ENCODE measurements around the gene NEK9. TPM values are rescaled to one million over a fixed set of nuclear protein-coding genes. Genes with fewer than 3 reads are reported as not detected.

The NEK9 gene
- total and polyA plus RNA-seq, 2 donors (not counting 1 experiment from before 2014, with no cell fraction given): 35.1 to 110 TPM

DNA sequence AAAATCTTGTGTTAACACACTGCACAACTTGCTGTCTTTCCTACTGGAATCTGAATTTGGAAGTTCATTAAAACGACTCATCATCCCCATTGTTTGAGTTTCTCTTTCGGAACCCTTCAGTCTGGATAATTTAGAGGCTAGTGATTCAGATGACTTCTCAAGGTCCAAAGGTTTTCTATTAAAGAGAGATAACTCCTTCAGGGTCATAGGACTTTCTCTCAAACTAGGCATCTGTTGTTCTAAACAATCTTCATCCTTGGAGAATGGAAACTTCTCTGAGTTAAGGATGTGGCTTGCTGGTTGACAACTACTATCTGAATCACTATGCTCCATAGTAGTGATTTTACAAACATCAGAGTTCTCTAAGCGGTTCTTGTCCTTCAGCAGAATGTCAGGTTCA, 79.9 kb downstream of the NEK9 start:
- Histone ChIP-seq H3K27me3 (replicated peaks in 1 of 4; ENCODE audit: control extremely low read depth in 1 of 4, control insufficient read depth in 3 of 4, insufficient read depth in 4 of 4, low read length in 3 of 4) (no peaks in the 10 kb centered on the region), H3K4me2 (replicated peaks; ENCODE audit: low read depth, low read length, poor library complexity, severe bottlenecking) (no peak overlapping the region), H3K4me1 (ENCODE audit: control insufficient read depth in 2 of 2, insufficient read depth in 2 of 2, low read length in 2 of 2) (peaks cover 9 to 10% of the 10 kb centered on the region in 2 donors), H3K9ac (ENCODE audit: low read length) (no peak overlapping the region), H3K27ac (ENCODE audit: low read length in 2 of 2) (no peak overlapping the region), H3K4me3 (ENCODE audit: control extremely low read depth in 1 of 5, extremely low read depth in 1 of 5, insufficient read depth in 1 of 5, low read depth in 2 of 5, low read length in 4 of 5) (no peak overlapping the region), H2AFZ (ENCODE audit: insufficient read depth, low read depth, low read length, poor library complexity, severe bottlenecking) (no peak overlapping the region), H3K36me3 (replicated peaks in 1 of 2; ENCODE audit: control extremely low read depth in 1 of 2, control insufficient read depth in 1 of 2, extremely low read depth in 1 of 2, insufficient read depth in 2 of 2, low read length in 1 of 2) (peaks cover 0 to 3% of the 10 kb centered on the region in 2 experiments), H3K9me3 (ENCODE audit: control extremely low read depth in 1 of 3, control insufficient read depth in 2 of 3, insufficient read depth in 1 of 3, low read length in 2 of 3) (no peaks in the 10 kb centered on the region), H4K20me1 (ENCODE audit: control insufficient read depth, insufficient read depth, low read length, poor library complexity, severe bottlenecking) (no peaks in the 10 kb centered on the region), H3K79me2 (ENCODE audit: control insufficient read depth, insufficient read depth, low read length) (peaks cover 22% of the 10 kb centered on the region)
- Mint-ChIP-seq H3K27me3 (no peaks in the 10 kb centered on the region), H3K4me1 (peaks cover 27% of the 10 kb centered on the region), H3K4me3 (no peak overlapping the region), H3K27ac (no peak overlapping the region), H3K9me3 (ENCODE audit: insufficient read depth) (no peaks in the 10 kb centered on the region)
- ChIA-PET CTCF (no interaction called here), POLR2A (no interaction called here)
- ATAC-seq (ENCODE audit: low read depth): no peak
- DNase-seq: no peak
- WGBS (ENCODE audit: insufficient coverage): no CpG with 5 or more reads among the region's 3 CpGs
- TF ChIP-seq CTCF (IDR thresholded peaks at IDR 0.05) (no peak), EZH2 (IDR thresholded peaks at IDR 0.05; ENCODE audit: borderline replicate concordance, insufficient read depth, low read depth, low read length, poor library complexity, severe bottlenecking) (no peak)
- intact Hi-C loops (cut with micrococcal nuclease): no loop called here

DNA sequence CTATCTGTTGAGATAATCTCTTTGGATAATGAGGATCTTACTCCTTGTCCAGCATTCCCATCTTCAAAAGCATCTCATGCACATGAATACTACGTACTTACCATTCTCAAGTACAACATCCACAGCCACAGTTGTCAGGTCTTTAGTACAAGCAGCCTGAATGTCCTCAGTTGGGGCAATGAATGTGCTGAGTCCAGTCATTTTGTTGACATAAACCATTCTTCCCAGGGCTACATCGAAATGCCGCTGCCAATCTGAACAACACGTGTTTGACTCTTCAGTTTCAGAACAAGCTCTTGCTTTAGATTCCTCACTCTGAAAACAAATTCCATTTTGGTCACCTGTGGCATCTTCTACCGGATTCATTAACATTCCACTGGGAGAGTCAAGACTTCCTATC, 80.6 kb downstream of the NEK9 start:
- Mint-ChIP-seq H3K27ac (no peak overlapping the region), H3K27me3 (no peaks in the 10 kb centered on the region), H3K4me3 (no peak overlapping the region), H3K4me1 (peaks cover 23% of the 10 kb centered on the region), H3K9me3 (ENCODE audit: insufficient read depth) (no peaks in the 10 kb centered on the region)
- intact Hi-C loops (cut with micrococcal nuclease): no loop called here
- Histone ChIP-seq H3K27me3 (replicated peaks in 1 of 4; ENCODE audit: control extremely low read depth in 1 of 4, control insufficient read depth in 3 of 4, insufficient read depth in 4 of 4, low read length in 3 of 4) (no peaks in the 10 kb centered on the region), H3K4me2 (replicated peaks; ENCODE audit: low read depth, low read length, poor library complexity, severe bottlenecking) (no peak overlapping the region), H3K4me1 (ENCODE audit: control insufficient read depth in 2 of 2, insufficient read depth in 2 of 2, low read length in 2 of 2) (peaks cover 7 to 9% of the 10 kb centered on the region in 2 donors), H4K20me1 (ENCODE audit: control insufficient read depth, insufficient read depth, low read length, poor library complexity, severe bottlenecking) (no peaks in the 10 kb centered on the region), H3K4me3 (ENCODE audit: control extremely low read depth in 1 of 5, extremely low read depth in 1 of 5, insufficient read depth in 1 of 5, low read depth in 2 of 5, low read length in 4 of 5) (no peak overlapping the region), H3K27ac (ENCODE audit: low read length in 2 of 2) (no peak overlapping the region), H3K9ac (ENCODE audit: low read length) (no peak overlapping the region), H3K36me3 (replicated peaks in 1 of 2; ENCODE audit: control extremely low read depth in 1 of 2, control insufficient read depth in 1 of 2, extremely low read depth in 1 of 2, insufficient read depth in 2 of 2, low read length in 1 of 2) (peaks cover 0 to 7% of the 10 kb centered on the region in 2 experiments), H2AFZ (ENCODE audit: insufficient read depth, low read depth, low read length, poor library complexity, severe bottlenecking) (no peak overlapping the region), H3K9me3 (ENCODE audit: control extremely low read depth in 1 of 3, control insufficient read depth in 2 of 3, insufficient read depth in 1 of 3, low read length in 2 of 3) (no peaks in the 10 kb centered on the region), H3K79me2 (ENCODE audit: control insufficient read depth, insufficient read depth, low read length) (peaks cover 21% of the 10 kb centered on the region)
- 94% methylated on average over 5 of the region's 5 CpGs for WGBS (ENCODE audit: insufficient coverage)
- ATAC-seq (ENCODE audit: low read depth): no peak
- POLR2A ChIA-PET: no interaction called here
- CTCF ChIA-PET: no interaction called here
- TF ChIP-seq CTCF (IDR thresholded peaks at IDR 0.05) (no peak), EZH2 (IDR thresholded peaks at IDR 0.05; ENCODE audit: borderline replicate concordance, insufficient read depth, low read depth, low read length, poor library complexity, severe bottlenecking) (no peak)
- no peak for DNase-seq

Measured in B cell (primary cell).